22Rv1 (cell line): Measurements from ENCODE around the gene ADAM12.

Experiments used
- H3K27ac ChIP-seq: fragments of 450-650 bp; 2 replicates; pipeline ENCODE4 v1.5.1; 2017
- ZFX ChIP-seq: fragments of 450-650 bp; IDR thresholded peaks from 2 replicates; pipeline ENCODE4 v1.6.1; 2017; ENCODE audit warnings: antibody characterized with exemption, borderline replicate concordance
- TF ChIP-seq, protein P1 (sequence below): fragments of 450-650 bp; IDR thresholded peaks from 2 replicates; pipeline ENCODE4 v1.5.1; 2017; ENCODE audit warnings: mild to moderate bottlenecking

ADAM12 gene

DNA sequence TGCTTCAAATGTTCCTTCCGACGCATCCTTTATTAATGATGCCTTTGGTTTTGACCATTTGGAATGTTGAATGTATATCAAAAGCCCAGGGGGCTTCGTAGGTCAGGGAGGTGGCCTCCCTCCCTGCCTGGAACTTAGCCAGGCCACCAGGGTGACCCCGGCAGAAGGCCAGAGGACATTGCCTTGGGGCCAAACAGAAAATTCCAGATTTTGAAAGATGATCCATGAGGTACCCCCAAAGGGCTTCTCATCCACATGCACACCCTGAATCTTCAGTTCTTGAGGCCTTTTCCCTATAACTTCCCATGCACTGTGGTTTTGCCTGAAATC, 171.7 kb downstream of the ADAM12 start:
- H3K27ac ChIP-seq, result no peak overlapping the region
- TF ChIP-seq, protein P1, sequence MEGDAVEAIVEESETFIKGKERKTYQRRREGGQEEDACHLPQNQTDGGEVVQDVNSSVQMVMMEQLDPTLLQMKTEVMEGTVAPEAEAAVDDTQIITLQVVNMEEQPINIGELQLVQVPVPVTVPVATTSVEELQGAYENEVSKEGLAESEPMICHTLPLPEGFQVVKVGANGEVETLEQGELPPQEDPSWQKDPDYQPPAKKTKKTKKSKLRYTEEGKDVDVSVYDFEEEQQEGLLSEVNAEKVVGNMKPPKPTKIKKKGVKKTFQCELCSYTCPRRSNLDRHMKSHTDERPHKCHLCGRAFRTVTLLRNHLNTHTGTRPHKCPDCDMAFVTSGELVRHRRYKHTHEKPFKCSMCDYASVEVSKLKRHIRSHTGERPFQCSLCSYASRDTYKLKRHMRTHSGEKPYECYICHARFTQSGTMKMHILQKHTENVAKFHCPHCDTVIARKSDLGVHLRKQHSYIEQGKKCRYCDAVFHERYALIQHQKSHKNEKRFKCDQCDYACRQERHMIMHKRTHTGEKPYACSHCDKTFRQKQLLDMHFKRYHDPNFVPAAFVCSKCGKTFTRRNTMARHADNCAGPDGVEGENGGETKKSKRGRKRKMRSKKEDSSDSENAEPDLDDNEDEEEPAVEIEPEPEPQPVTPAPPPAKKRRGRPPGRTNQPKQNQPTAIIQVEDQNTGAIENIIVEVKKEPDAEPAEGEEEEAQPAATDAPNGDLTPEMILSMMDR, result no peak
- TF ChIP-seq ZFX, result no peak

DNA sequence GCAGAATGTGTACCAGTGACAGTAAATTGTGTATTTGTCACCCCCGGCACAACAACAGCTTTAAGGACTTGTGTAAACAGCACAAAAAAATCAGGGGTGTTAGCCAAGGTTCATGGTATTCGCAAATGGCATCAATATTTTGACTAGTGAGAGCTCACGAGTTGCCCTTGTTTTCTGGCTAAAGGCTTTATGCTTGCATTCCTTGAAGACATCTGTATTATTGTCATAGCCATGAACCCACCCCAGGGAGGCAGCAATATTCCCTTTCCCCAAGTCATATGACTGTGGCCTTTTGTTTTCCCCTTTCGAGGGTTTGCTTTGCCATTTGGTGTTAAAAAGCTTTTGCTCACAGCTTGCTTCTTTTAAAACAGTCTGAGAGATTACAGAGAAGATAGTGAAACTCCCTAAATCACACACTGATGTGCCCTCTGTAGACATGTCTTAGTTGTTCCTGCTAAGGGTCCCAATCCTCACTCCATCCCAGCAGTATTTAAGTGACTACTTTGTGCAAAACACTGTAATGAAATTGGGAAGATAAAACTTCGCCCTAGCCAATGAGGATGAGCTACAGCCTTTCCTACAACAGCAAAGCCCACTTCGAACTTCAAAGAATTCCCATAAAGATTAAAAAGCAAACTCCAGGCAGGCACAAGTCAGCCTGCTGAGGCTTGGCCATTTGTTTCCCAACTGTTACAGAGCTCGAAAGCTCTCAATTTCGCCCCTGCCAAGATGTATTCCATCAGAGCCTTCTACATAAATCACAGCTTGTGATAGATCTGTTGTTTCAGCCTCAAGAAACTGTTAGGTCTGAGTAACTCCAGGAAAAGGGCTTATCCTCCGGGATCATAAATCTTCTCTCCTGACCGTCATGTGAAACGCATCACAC, 172.3 kb downstream of the ADAM12 start:
- no peak for TF ChIP-seq ZFX
- TF ChIP-seq, protein P1, result no peak
- H3K27ac ChIP-seq, result no peak overlapping the region

DNA sequence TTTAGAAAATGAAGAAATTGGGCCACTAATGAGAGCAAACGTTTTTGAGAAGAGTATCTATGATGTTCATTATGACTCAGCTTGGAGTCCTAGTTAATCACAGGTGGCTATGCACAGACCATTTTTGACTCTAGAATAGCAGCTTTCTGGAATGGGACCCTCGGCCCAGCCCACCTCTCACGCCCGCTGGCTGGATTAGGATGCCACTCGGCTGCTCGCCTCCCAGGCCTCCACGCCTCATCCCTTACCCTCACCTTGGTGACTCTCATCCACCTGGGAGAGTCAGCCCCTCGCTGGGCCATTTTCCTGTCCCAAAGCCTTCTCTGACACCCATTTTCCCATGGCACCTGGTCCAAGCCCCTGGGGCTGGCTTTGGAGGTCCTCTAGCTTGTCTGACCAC, 173.6 kb downstream of the ADAM12 start:
- TF ChIP-seq, protein P1, result no peak
- TF ChIP-seq ZFX, result no peak
- H3K27ac ChIP-seq, result no peak overlapping the region

DNA sequence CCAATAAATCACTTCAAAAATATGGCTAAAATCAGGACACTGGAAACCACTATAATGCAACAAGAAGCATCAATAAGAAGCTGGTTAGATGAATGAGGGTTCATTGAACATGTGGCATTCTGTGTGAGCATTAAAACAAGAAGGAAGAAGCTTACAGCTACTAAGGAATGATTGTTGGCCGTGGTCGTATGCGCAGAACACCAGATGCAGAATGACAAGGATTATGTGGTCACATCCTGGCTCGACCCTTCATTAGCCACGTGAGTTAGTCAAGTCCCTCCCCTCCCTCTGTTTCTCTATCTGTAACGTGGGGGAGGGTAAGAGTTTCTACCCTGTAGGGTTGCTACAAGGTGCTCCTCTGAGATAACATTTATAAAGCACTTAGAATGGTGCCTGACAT, 174.3 kb downstream of the ADAM12 start:
- H3K27ac ChIP-seq, result no peak overlapping the region
- TF ChIP-seq, protein P1, result no peak
- TF ChIP-seq ZFX, result no peak

- H3K27ac ChIP-seq, result no peak overlapping the region
- no peak for TF ChIP-seq ZFX
Observed at GRCh38 chr10:126212738-126213137, 175.5 kb downstream of the ADAM12 start.

- TF ChIP-seq, protein P1, result no peak
- TF ChIP-seq ZFX, result no peak
- no peak overlapping the region for H3K27ac ChIP-seq
Observed at GRCh38 chr10:126210051-126210651, 178.1 kb downstream of the ADAM12 start.

GRCh38 chr10:126209451-126209850, 178.8 kb downstream of the ADAM12 start:
- TF ChIP-seq ZFX, result no peak
- H3K27ac ChIP-seq, result no peak overlapping the region

- no peak overlapping the region for H3K27ac ChIP-seq
- TF ChIP-seq ZFX, result no peak
- TF ChIP-seq, protein P1, result no peak
Observed at GRCh38 chr10:126208726-126209302, 179.5 kb downstream of the ADAM12 start.
